AG04449 (cell line): ENCODE measurements around the gene LINGO4.

Experiments
- CTCF ChIA-PET: fragments of 350-600 bp; formaldehyde crosslinking; extraction: SDS; loops from one replicate; lab custom pipeline; 2021; ENCODE audit warnings: antibody characterized with exemption; lab: Yijun Ruan, JAX
- POLR2A ChIA-PET: fragments of 400-600, 350-600 bp; formaldehyde crosslinking; extraction: SDS; loops from one replicate; lab custom pipeline; 2020; ENCODE audit warnings: antibody characterized with exemption, inconsistent platforms; lab: Yijun Ruan, JAX
- DNase-seq: peaks from one replicate; pipeline ENCODE4 v3.0.0-alpha.2; 2010; ENCODE audit warnings: low read depth, low spot score
- H3K4me3 ChIP-seq: 2 replicates; pipeline ENCODE4 v1.5.1; 2011; ENCODE audit warnings: low read depth, mild to moderate bottlenecking, control low read depth, low read length
- CTCF ChIP-seq: IDR thresholded peaks from one replicate; pipeline ENCODE4 v1.5.1; 2011; ENCODE audit warnings: mild to moderate bottlenecking, moderate library complexity, low read length, control low read depth, inconsistent platforms; ENCODE audit not compliant: insufficient read depth; ENCODE audit errors: missing control alignments

Gene LINGO4

GRCh38 chr1:151799179-151800022 lies 5.8 kb downstream of the LINGO4 start:
- CTCF ChIA-PET: interaction anchor here (2.2 kb wide), 1 partner anchor 10 kb away, joined by 9 read pairs; the partner anchor contains the start of gene TDRKH
- TF ChIP-seq CTCF: no peak
- no peak for DNase-seq
- POLR2A ChIA-PET: no interaction called here
- no peak overlapping the region for H3K4me3 ChIP-seq

GRCh38 chr1:151798571-151798970 lies 6.6 kb downstream of the LINGO4 start:
- TF ChIP-seq CTCF: no peak
- no peak overlapping the region for H3K4me3 ChIP-seq
- ChIA-PET CTCF (interaction anchor here (2.2 kb wide), 1 partner anchor 9 kb away, joined by 9 read pairs; the partner anchor contains the start of gene TDRKH), POLR2A (no interaction called here)
- no peak for DNase-seq

- ChIA-PET POLR2A (no interaction called here), CTCF (interaction anchor here (2.4 kb wide), 1 partner anchor 11 kb away, joined by 6 read pairs; no protein-coding TSS in a partner anchor)
- H3K4me3 ChIP-seq: peak overlapping the region; percentile 56
- no peak for DNase-seq
- TF ChIP-seq CTCF: no peak
These were observed 14.1 kb downstream of the LINGO4 start for GRCh38 chr1:151790940-151791651.

- POLR2A ChIA-PET: no interaction called here
- peak; percentile 97 for DNase-seq
- H3K4me3 ChIP-seq: peak within 1 kb of the TSS; percentile 72
- peak; percentile 21 for TF ChIP-seq CTCF
- CTCF ChIA-PET: interaction anchor here (1.0 to 2.4 kb wide), 4 partner anchors 8 to 15 kb away, joined by 3 to 9 read pairs (median 6); no protein-coding TSS in a partner anchor
These were observed 14.9 kb downstream of the LINGO4 start, which contains the start of gene TDRKH for GRCh38 chr1:151790071-151790939. Gene TDRKH, minus strand, starts transcription at chr1:151790500. Its CDS starts 7,478 bp downstream, at chr1:151783022.

- ChIA-PET CTCF (no interaction called here), POLR2A (interaction anchor here (0.6 kb wide), 1 partner anchor 35 kb away, joined by 5 read pairs; no protein-coding TSS in a partner anchor)
- no peak for TF ChIP-seq CTCF
- no peak for DNase-seq
- H3K4me3 ChIP-seq: no peak overlapping the region
These were observed 17.5 kb downstream of the LINGO4 start for GRCh38 chr1:151787689-151788088.
